Measurements from ENCODE around the gene MON1A.
A peak's percentile ranks its signal among the peaks of the same experiment; 100 is the strongest.
"Not testable (repeated sequence)": the region's sequence is repeated elsewhere in the genome, so short reads cannot be mapped to it uniquely, and the experiment has no call there.

MON1A gene, protein sequence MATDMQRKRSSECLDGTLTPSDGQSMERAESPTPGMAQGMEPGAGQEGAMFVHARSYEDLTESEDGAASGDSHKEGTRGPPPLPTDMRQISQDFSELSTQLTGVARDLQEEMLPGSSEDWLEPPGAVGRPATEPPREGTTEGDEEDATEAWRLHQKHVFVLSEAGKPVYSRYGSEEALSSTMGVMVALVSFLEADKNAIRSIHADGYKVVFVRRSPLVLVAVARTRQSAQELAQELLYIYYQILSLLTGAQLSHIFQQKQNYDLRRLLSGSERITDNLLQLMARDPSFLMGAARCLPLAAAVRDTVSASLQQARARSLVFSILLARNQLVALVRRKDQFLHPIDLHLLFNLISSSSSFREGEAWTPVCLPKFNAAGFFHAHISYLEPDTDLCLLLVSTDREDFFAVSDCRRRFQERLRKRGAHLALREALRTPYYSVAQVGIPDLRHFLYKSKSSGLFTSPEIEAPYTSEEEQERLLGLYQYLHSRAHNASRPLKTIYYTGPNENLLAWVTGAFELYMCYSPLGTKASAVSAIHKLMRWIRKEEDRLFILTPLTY

DNA sequence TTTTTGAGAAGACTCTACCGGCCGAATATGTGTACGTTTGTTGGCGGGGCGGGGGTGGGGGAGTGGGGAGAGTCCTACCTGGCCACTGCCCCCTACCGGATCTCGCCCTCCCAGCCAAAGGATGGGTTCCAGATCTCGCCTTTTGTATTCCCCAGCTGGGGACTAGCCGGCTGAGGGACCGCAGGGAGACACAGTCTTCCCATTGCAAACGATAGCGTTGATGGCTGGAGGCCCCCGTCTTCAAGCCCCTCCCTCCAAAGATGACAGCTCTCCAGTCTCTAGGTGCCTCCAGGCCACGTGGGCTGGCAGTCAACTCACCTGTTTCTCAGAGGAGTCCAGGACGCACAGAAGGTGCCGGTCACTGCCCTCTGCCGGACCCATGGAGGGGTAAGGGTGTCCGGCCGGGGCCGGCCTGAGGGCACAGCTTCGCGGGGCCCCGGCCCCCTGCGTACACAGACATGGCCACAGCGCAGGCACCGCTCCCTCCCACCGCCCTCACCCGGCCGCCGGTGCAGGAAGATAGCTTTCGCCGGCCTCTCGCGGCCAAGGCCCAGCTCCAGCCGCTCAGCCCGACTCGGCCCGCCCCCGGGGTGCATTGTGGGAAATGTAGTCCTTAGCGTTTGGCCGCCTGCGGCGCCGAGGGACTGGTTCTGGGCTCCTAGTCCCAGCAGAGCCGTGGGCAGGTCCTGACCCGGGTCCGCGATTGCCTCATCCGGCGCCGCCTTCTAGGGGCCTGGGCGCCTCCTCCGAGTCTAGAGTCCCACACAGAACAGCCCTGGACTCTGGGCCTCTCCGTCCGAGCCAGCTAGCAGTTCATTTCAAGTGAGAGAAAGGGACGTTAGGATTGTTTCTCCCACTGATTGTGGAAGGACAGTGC lies at the start of gene MON1A:
MON1A (minus strand) TSS at position 521 of the 877 bp plus-strand sequence. CDS start 16,465 bp downstream, outside the sequence.
- DNase-seq: peak; percentile 68

DNA sequence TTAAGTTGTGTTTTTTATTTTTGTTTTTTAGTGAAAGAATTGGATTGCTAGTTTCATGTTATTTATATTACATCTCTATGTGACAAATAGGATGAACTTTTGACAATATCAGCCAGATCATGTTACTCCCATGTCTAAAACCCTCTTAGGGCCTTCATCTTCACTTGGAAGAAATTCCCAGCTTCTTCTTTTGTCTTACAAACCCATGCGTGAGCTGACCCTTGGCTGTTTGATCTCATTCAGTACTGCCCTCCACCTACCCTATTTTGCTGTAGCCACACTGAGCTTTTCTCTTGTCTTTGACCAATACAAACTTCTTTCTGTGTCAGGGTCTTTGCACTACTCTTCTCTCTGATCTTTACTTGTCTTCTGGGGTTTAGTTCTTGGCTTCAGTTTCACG lies 47.3 kb upstream of the MON1A start:
- DNase-seq: no peak

DNA sequence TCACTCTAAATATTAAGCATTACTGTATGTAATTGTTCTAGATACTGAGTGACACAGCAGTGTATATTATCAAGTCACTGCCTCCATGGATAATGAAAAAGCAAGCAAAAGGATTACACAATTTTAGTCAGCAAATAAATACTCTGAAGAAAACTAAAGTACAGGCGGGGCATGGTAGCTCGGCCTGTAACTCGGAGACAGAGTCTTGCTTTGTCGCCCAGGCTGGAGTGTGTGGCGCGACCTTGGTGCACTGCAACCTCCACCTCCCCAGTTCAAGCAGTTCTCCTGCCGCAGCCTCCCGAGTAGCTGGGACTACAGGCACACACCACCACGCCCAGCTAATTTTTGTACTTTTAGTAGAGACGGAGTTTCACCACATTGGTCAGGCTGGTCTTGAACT lies 43.0 kb upstream of the MON1A start:
- no peak for DNase-seq

DNA sequence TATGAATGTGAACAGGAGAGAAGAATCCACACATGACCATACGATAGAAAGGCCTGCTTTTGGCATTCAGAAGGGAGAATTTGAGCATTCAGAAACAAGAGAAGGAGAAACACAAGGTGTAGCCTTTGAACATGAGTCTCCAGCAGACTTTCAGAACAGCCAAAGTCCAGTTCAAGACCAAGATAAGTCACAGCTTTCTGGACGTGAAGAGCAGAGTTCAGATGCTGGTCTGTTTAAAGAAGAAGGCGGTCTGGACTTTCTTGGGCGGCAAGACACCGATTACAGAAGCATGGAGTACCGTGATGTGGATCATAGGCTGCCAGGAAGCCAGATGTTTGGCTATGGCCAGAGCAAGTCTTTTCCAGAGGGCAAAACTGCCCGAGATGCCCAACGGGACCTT lies 38.7 kb upstream of the MON1A start:
- DNase-seq: no peak

DNA sequence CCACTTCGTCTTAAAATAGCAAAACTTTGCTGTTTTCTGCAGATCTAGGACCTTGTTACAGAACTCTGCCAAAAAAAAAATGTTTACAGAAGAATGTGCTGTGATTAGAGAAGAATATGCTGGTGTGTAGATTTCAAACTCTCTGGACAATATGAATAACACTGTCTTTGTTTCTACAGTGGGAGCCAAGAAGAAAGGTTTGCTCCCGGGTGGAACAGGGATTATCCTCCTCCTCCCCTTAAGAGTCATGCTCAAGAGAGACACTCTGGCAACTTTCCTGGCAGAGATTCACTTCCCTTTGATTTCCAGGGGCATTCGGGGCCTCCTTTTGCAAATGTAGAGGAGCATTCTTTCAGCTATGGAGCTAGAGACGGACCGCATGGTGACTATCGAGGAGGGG lies 37.7 kb upstream of the MON1A start:
- no peak for DNase-seq

DNA sequence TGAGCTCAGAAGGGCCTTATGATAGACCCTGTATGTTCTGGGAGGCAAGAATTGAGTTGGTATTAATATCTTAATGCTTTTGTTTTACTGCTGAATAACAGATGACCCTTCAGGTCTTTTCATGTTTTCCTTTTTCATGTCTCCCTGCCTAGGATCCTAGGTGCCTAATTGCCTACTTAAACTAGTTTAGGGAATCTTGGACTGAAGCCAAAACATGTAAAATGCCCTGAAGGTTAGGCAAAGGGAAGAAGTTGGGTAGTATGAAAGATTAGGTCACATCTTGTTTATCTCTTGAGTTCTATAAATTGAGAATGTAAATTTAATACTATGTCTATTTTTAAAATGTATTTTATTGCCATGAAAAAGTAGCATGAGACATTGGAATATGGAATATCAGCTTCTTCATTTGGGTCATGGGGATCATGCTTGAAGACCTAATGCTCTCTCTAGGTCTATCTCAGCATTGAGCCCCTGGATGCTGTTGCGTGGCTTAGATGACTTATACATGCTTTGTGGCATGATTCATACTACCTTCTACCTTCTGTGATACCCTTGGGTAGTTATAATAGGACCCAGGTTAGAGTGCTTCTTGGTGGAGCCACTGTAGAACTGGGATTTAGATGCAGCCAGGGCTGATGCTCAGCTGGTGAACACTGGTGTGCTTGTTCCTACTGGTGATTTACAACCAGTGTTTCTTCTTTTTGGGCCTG lies 36.8 kb upstream of the MON1A start:
- DNase-seq: no peak

DNA sequence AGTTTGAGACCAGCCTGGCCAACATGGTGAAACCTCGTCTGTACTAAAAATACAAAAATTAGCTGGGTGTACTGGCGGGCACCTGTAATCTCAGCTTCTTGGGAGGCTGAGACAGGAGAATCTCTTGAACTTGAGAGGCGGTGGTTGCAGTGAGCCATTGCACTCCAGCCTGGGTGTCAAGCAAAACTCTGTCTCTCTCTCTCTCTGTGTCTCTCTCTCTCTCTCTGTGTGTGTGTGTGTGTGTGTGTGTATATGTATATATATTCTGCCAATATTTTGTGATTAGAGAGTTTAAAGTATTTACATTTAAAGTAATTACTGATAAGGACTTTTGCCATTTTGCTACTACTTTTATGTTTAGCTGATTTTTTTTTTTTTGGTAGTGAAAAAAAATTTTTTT lies 26.0 kb upstream of the MON1A start:
- no peak for DNase-seq

DNA sequence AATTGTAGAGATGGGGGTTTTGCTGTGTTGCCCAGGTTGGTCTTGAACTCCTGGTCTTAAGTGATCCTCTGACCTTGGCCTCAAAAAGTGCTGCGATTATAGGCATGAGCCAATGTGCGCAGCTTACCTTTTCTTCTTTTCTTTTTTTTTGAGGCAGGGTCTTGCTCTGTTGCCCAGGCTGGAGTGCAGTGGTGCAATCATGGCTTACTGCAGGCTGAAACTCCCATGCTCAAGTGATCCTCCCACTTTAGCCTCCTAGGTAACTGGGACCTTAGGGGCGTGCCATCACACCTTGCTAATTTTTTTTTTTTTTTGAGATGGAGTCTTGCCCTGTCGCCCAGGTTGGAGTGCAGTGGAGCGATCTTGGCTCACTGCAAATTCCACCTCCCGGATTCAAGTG lies 23.3 kb upstream of the MON1A start:
- DNase-seq: no peak

DNA sequence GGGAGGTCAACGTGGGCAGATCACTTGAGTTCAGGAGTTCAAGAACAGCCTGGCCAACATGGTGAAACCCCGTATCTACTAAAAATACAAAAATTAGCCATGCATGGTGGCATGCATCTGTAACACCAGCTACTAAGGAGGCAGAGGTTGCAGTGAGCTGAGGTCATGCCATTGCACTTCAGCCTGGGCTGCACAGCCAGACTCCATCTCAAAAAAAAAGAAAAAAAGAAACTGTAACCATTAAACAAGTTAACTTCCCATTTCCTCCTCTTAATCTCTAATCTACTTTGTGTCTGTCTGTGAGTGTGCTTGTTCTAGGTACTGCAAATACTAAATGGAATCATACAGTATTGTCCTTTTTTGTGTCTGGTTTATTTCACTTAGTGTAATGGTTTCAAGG lies 13.0 kb upstream of the MON1A start:
- no peak for DNase-seq

DNA sequence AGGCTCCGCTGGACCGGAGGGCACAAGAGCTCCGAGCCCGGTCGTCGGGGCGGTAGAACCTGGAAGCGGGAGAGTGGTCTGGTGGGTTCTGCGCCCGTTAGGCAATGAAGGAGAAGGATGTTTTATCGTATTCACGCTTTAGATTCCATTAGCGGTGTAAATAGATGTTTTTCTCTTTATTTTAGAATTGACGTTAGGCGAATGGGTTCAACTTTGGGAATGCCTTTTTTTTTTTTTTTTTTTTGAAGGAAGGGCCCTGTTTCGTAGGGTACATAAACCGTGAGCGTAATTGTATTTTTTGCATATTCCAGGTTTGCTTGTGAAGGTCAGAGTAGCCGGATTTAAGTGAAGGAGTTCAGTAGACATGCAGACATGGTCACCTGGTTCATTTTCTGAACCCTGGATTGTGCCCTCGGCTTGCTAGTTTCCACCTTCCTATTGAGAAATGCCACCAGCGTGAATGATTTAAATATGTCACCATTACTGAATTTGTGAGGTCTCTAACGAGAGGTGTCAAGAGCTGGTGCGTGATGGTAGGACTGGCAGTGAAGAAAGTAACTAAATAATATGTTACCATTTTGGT lies 11.1 kb upstream of the MON1A start:
- no peak for DNase-seq

DNA sequence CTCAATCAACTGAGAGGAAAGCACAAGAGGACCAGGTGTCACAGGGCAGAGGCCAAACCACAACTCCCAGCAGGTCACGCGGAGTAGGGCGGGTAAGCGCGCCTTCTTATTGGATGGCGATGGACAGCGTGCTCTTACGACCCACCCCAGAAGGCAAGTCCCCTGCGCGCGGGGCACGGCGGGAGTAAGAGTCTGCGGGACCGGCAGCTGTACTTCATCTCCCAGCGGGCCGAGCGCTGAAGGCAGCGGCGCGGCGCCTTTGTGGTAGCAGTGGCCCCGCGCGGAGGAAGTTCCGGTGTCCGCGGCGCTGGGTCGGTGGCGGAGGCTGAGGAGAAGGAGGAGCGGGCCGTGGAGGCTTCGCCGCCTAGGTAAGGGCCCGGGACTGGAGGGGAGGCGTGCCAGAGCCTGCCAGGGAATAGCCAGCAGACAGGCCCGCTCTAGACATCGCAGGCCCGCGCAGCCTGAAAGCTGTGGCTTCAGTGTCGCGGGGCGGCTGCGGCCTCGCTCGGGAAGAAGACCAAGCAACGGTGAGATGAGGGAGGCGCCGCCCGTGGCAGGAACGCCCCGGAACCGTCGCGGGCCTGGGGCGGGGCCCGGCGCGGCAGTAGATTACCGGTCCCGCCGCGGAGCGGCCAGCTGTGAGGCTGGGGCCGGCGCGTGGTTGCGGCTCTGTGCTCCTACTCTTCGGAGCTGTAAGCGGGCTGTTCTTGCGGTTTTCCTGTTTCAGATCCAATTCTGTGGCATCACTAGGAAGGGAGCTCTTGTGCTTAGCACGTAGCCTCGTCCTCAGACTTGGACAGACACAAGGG lies 10.5 kb upstream of the MON1A start, which contains the start of gene RBM6:
RBM6 (plus strand) TSS at position 293 of the 809 bp plus-strand sequence. CDS start 22,492 bp downstream, outside the sequence.
- DNase-seq: peak; percentile 86

DNA sequence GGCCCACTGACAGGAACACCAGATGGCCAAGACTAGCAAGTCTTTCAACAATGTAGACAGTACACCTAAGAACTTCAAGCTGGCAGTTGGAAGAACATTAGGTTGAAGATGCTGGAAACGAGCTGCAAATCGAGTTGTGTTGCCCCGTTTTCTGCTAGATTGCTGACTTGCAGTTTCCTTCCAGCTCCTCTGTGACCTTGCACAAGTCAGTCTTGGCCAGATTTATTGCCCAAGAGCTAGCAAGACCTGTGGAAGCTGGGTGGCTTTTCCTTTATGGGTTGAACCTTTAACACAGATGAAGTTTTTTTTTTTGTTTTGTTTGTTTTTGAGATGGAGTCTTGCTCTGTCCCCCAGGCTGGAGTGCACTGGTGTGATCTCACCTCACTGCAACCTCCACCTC lies 7.5 kb upstream of the MON1A start:
- DNase-seq: no peak

DNA sequence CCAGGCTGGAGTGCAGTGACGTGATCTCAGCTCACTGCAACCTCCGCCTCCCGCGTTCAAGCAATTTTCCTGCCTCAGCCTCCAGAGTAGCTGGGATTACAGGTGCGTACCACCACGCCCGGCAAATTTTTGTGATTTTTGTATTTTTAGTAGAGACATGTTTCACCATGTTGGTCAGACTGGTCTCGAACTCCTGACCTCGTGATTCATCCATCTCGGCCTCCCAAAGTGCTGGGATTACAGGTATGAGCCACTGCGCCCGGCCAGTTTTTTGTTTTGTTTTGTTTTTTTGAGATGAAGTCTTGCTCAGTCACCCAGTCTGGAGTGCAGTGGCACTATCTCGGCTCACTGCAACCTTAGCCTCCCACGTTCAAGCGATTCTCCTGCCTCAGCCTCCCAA lies 2.7 kb upstream of the MON1A start:
- DNase-seq: not testable (repeated sequence)

DNA sequence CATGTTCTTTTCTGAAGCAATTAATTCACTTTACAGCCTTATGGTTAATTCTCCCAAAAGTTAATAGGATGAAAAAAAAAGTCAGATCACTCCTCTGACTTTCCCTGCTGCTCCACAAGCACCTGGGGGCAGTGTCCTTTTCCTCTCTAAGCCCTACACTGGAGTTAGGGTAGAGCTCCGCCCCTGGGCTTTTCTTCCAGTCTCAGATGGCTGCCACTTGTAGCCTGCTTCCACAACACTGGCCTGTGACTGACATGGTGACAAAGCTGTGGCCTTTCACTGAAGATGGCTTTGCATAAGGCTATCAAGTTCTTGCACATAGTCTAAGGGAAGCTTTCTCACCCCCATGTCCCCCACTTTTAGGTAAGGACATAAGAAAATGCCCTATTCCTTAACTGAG lies 1.3 kb upstream of the MON1A start:
- DNase-seq: no peak

DNA sequence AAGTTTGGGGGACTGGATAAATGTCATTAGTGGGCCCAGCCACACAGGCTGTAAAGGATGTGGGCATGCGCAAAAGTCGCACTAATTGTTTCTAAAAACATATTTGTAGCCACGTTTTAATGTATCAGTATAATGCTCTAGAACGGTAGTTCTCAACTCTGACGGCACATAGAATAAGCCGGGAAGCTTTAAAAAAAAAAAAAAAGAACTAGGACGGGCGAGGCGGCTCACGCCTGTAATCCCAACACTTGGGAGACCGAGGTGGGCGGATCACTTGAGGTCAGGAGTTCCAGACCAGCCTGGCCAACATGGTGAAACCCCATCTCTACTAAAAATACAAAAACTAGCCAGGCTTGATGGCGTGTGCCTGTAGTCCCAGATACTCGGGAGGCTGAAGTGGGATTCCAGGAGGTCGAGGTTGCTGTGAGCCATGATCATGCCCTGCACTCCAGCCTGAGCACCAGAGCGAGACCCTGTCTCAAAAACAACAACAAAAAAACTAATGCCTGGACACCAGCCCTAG lies 618 bp upstream of the MON1A start:
- DNase-seq: peak; percentile 35

DNA sequence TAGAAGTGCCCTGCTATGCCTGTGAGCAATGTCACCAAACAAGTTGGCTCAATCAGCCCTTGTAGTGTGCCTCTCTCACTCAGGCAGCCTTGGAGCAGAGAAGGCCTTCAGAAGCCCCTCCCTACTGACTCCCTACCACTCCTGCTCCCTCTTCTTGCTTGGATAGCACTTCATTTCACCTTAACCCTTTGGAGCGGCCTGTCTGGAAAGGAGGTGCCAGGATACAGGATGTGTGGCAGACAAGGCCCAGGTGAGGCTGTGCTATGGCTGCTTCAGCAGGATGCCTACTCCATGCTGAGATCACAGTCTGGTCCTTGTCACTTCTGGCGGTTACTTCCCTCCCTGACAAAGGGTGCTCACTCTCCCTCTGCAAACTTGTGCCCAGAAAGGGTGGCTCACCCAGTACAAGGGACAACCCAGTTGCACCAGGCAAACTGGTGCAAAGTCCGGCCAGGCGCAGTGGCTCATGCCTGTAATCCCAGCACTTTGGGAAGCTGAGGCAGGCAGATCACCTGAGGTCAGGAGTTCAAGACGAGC lies 1.1 kb downstream of the MON1A start:
- no peak for DNase-seq

DNA sequence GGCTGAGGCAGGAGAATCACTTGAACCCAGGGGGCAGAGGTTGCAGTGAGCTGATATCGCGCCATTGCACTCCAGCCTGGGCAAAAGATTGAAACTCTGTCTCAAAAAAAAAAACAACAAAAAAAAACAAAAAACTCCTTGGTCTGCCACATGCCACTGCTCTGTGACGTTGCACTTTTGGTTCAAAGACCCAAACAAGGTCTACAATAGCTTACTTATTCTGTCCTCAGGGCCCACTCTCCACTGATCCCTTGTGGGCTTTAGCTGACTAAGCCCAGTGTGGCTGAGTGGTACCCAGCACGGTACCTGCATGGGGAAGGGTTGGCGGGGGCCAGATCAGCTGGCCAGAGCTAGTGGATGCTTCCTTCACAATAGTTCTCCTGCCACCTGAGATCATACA lies 1.8 kb downstream of the MON1A start:
- DNase-seq: no peak

DNA sequence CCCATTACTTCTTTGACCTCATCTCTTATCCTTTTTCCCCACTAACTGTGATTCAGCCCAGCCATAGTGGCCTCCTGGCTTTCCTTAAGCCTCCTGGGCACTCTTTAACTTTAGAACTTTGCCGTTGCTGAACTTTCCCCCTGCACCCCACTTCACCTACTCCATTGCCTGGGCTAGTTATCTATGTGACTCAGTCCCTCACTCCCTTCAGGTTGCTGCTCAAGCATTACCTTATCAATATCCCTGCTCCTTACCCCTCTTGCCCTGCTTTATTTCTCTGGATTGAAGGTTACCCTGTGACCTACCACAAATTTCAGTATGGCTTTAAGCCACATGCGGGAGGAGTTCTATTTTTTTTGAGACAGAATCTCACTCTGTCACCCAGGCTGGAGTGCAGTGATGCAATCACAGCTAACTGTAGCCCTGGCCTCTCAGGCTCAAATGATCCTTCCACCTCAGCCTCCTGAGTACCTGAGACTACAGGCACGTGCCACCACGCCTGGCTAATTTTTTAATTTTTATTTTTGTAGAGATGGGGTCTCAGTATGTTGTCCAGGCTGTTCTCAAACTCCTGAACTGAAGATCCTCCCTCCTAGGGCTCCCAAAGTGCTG lies 3.4 kb downstream of the MON1A start:
- no peak for DNase-seq

DNA sequence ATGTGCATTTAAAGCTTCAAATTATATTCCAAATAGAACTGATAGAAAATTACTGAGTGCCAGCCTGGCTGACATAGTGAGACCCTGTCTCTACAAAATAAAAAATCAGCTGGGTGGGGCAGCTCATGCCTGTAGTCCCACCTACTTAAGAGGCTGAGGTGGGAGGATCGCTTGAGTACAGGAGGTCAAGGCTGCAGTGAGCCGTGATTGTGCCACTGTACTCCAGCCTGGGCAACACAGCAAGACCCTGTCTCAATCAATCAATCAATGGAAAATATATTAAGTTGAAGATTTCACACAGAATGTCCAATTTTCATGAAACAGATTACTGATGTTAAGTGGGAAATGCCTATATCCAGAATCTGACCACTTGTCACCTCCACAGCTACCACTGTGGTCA lies 4.1 kb downstream of the MON1A start:
- DNase-seq: no peak

DNA sequence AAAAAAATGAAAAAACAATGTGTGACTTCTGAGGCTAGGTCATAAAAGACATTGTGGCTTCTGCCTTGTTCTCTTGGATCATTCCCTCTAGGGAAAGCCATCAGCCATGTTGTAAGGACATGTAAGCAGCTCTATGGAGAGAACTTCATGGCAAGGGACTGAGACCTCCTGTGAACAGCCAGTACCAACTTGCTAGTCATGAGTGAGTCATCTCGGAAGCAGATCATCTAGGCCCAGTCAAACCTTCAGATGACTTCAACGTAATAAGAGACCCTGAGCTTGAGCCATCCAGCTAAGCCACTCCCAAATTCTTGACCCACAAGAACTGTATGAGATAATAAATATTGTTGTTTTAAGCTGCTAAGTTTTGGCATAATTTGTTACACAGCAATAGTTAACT lies 4.9 kb downstream of the MON1A start:
- no peak for DNase-seq

All from NCI-H774 (cell line).